HFF-Myc (cell line): ENCODE measurements around the gene PPM1N.

Experiments
- DNase-seq: peaks from one replicate; pipeline ENCODE4 v3.0.0-alpha.2; 2011; ENCODE audit warnings: low read depth; ENCODE audit errors: extremely low read depth
- H3K4me3 ChIP-seq: replicated peaks from 2 replicates; pipeline ENCODE4 v1.5.1; 2011; ENCODE audit warnings: low read depth, mild to moderate bottlenecking, control low read depth, low read length
- CTCF ChIP-seq: IDR thresholded peaks from 2 replicates; pipeline ENCODE4 v1.5.1; 2012; ENCODE audit warnings: mild to moderate bottlenecking, low read depth, low read length, control low read depth; ENCODE audit errors: missing control alignments

Gene PPM1N

GRCh38 chr19:45456500-45456815 is 41.8 kb upstream of the PPM1N start:
- H3K4me3 ChIP-seq: no peak overlapping the region
- no peak for DNase-seq
- TF ChIP-seq CTCF: no peak

GRCh38 chr19:45457776-45458175 is 40.5 kb upstream of the PPM1N start:
- no peak for DNase-seq
- no peak for TF ChIP-seq CTCF
- H3K4me3 ChIP-seq: no peak overlapping the region

- no peak for DNase-seq
- no peak overlapping the region for H3K4me3 ChIP-seq
- no peak for TF ChIP-seq CTCF
Observed at GRCh38 chr19:45460807-45461347, 37.4 kb upstream of the PPM1N start.

GRCh38 chr19:45462174-45462573 is 36.1 kb upstream of the PPM1N start:
- no peak for TF ChIP-seq CTCF
- DNase-seq: no peak

GRCh38 chr19:45463241-45463640 is 35.0 kb upstream of the PPM1N start:
- DNase-seq: no peak
- TF ChIP-seq CTCF: no peak
- H3K4me3 ChIP-seq: no peak overlapping the region

More at GRCh38 chr19:45462174-45462573, 36.1 kb upstream of the PPM1N start:
- no peak overlapping the region for H3K4me3 ChIP-seq

GRCh38 chr19:45464274-45464673 is 34.0 kb upstream of the PPM1N start:
- TF ChIP-seq CTCF: no peak
- H3K4me3 ChIP-seq: no peak overlapping the region
- no peak for DNase-seq

- no peak for DNase-seq
- no peak for TF ChIP-seq CTCF
- H3K4me3 ChIP-seq: no peak overlapping the region
Observed at GRCh38 chr19:45464852-45465441, 33.3 kb upstream of the PPM1N start.
